NCI-H82 (cell line): ENCODE measurements around the gene SLIRP.
"Not testable (repeated sequence)": the region's sequence is repeated elsewhere in the genome, so short reads cannot be mapped to it uniquely, and the experiment has no call there.

Experiments used
- DNase-seq: peaks from one replicate; lab custom pipeline; 2025; lab: John Stamatoyannopoulos, UW

SLIRP gene

GRCh38 chr14:77746064-77746702 is 38.3 kb downstream of the SLIRP start:
- no peak for DNase-seq

- not testable (repeated sequence) for DNase-seq
Observed at GRCh38 chr14:77747425-77747824, 39.5 kb downstream of the SLIRP start.

GRCh38 chr14:77752266-77752665 is 44.4 kb downstream of the SLIRP start:
- no peak for DNase-seq

GRCh38 chr14:77752799-77753516 is 45.1 kb downstream of the SLIRP start:
- no peak for DNase-seq

- peak; percentile 97 for DNase-seq
Observed at GRCh38 chr14:77760381-77761204, 52.7 kb downstream of the SLIRP start, which contains the start of gene SNW1. SNW1 (minus strand) TSS chr14:77761156; CDS start chr14:77761127, 29 bp downstream.

GRCh38 chr14:77761205-77761931 is 53.5 kb downstream of the SLIRP start:
- DNase-seq = no peak

GRCh38 chr14:77763316-77763715 is 55.4 kb downstream of the SLIRP start:
- peak; percentile 49 for DNase-seq

- peak; percentile 95 for DNase-seq
Observed at GRCh38 chr14:77763978-77764377, 56.1 kb downstream of the SLIRP start.
